Erythroblast (primary cell): ENCODE data around the gene SLC24A3.

Experiments
- DNase-seq, 2 experiments: peaks; one replicate each; lab custom pipeline; 2025; lab: John Stamatoyannopoulos, UW
- GATA1 ChIP-seq: IDR thresholded peaks from 2 replicates; pipeline ENCODE4 v1.6.1; 2011; ENCODE audit warnings: low read depth, mild to moderate bottlenecking, control low read depth, low read length, moderate library complexity
- POLR2A ChIP-seq: IDR thresholded peaks from 2 replicates; pipeline ENCODE4 v1.6.1; 2011; ENCODE audit warnings: mild to moderate bottlenecking, low read length

The SLC24A3 gene

GRCh38 chr20:19397666-19398065 is 185.2 kb downstream of the SLC24A3 start:
- TF ChIP-seq POLR2A (no peak), GATA1 (no peak)
- no peak for DNase-seq

GRCh38 chr20:19401096-19401495 is 188.7 kb downstream of the SLC24A3 start:
- DNase-seq, result no peak

GRCh38 chr20:19403549-19403948 is 191.1 kb downstream of the SLC24A3 start:
- DNase-seq, result no peak
- TF ChIP-seq POLR2A (no peak), GATA1 (no peak)

More at GRCh38 chr20:19401096-19401495, 188.7 kb downstream of the SLC24A3 start:
- TF ChIP-seq POLR2A, result no peak
- TF ChIP-seq GATA1, result no peak

GRCh38 chr20:19404826-19405225 is 192.4 kb downstream of the SLC24A3 start:
- no peak for TF ChIP-seq POLR2A
- no peak for TF ChIP-seq GATA1
- no peak for DNase-seq

- DNase-seq, result no peak
- TF ChIP-seq POLR2A, result no peak
- TF ChIP-seq GATA1, result no peak
Measured at GRCh38 chr20:19405958-19406357, 193.5 kb downstream of the SLC24A3 start.

GRCh38 chr20:19406381-19406780 is 193.9 kb downstream of the SLC24A3 start:
- TF ChIP-seq GATA1 (no peak), POLR2A (no peak)
- DNase-seq, result no peak

GRCh38 chr20:19407196-19407595 is 194.8 kb downstream of the SLC24A3 start:
- TF ChIP-seq POLR2A, result no peak
- no peak for TF ChIP-seq GATA1
- DNase-seq, result no peak

GRCh38 chr20:19407736-19408135 is 195.3 kb downstream of the SLC24A3 start:
- DNase-seq, result no peak
- TF ChIP-seq POLR2A, result no peak
- no peak for TF ChIP-seq GATA1

GRCh38 chr20:19408971-19409370 is 196.5 kb downstream of the SLC24A3 start:
- no peak for DNase-seq

GRCh38 chr20:19411811-19412210 is 199.4 kb downstream of the SLC24A3 start:
- no peak for DNase-seq
- TF ChIP-seq POLR2A (no peak), GATA1 (no peak)

More at GRCh38 chr20:19408971-19409370, 196.5 kb downstream of the SLC24A3 start:
- TF ChIP-seq POLR2A (no peak), GATA1 (no peak)

GRCh38 chr20:19412254-19412653 is 199.8 kb downstream of the SLC24A3 start:
- no peak for TF ChIP-seq GATA1
- no peak for TF ChIP-seq POLR2A

GRCh38 chr20:19414600-19414999 is 202.2 kb downstream of the SLC24A3 start:
- no peak for DNase-seq
- TF ChIP-seq POLR2A (no peak), GATA1 (no peak)

More at GRCh38 chr20:19412254-19412653, 199.8 kb downstream of the SLC24A3 start:
- no peak for DNase-seq

GRCh38 chr20:19415786-19416185 is 203.3 kb downstream of the SLC24A3 start:
- no peak for DNase-seq
- no peak for TF ChIP-seq POLR2A
- TF ChIP-seq GATA1, result no peak

GRCh38 chr20:19416627-19417026 is 204.2 kb downstream of the SLC24A3 start:
- no peak for DNase-seq
- TF ChIP-seq POLR2A (no peak), GATA1 (no peak)

GRCh38 chr20:19419396-19419795 is 207.0 kb downstream of the SLC24A3 start:
- TF ChIP-seq POLR2A (no peak), GATA1 (no peak)
- no peak for DNase-seq
